ENCODE measurements around the gene PRKCA.

- TF ChIP-seq POLR2A (IDR thresholded peaks at IDR 0.05) (no peak), CTCF (IDR thresholded peaks at IDR 0.05) (no peak), EP300 (IDR thresholded peaks at IDR 0.05) (no peak)
Observed at GRCh38 chr17:66491665-66492064, 189.3 kb downstream of the PRKCA start.
